Progenitor cell of endocrine pancreas (in vitro differentiated cells): ENCODE results near the gene RHBDL1. TPM values are rescaled to one million over a fixed set of nuclear protein-coding genes. Genes with fewer than 3 reads are reported as not detected.

Source experiments
- DNase-seq: peaks from one replicate; pipeline ENCODE4 v3.0.0; 2021; ENCODE audit warnings: low spot score; ENCODE audit not compliant: unreplicated experiment
- H3K27ac Mint-ChIP-seq: 2 replicates; pipeline ENCODE4 v1.8.0; 2021; ENCODE audit warnings: mild to moderate bottlenecking, moderate library complexity, mixed read lengths
- H3K27me3 Mint-ChIP-seq: 2 replicates; pipeline ENCODE4 v1.8.0; 2021; ENCODE audit warnings: mixed read lengths
- H3K36me3 Mint-ChIP-seq: 2 replicates; pipeline ENCODE4 v1.8.0; 2022; ENCODE audit warnings: mixed read lengths; ENCODE audit not compliant: insufficient read depth
- H3K4me1 Mint-ChIP-seq: 2 replicates; pipeline ENCODE4 v1.8.0; 2021; ENCODE audit warnings: low read depth, mixed read lengths
- H3K4me3 Mint-ChIP-seq: 2 replicates; pipeline ENCODE4 v1.8.0; 2021; ENCODE audit warnings: low read depth, mild to moderate bottlenecking, moderate library complexity, mixed read lengths
- H3K9me3 Mint-ChIP-seq: 2 replicates; pipeline ENCODE4 v1.8.0; 2021; ENCODE audit warnings: low read depth, mixed read lengths
- CTCF ChIP-seq: fragments of 200-600 bp; sonication (generic); IDR thresholded peaks from one replicate; pipeline ENCODE4 v1.5.0; 2021; ENCODE audit warnings: antibody characterized with exemption, mild to moderate bottlenecking; ENCODE audit not compliant: unreplicated experiment
- total RNA-seq: library from RNA; stranded (reverse); gene quantifications from 2 replicates; pipeline ENCODE4 v1.2.1, GENCODE V29; 2021

The RHBDL1 gene
- total RNA-seq, 1 donor from 2014 or later, result 5.2 TPM

- peak overlapping the region; percentile 54 for H3K27ac Mint-ChIP-seq
- peak; percentile 51 for TF ChIP-seq CTCF
Observed at GRCh38 chr16:715477-716199, 40.2 kb downstream of the RHBDL1 start.

GRCh38 chr16:716200-716568 is 40.7 kb downstream of the RHBDL1 start:
- Mint-ChIP-seq H3K27ac (peak overlapping the region; percentile 54), H3K36me3 (no peaks in the 10 kb centered on the region), H3K4me1 (peaks cover 12% of the 10 kb centered on the region), H3K27me3 (peaks cover 5% of the 10 kb centered on the region), H3K9me3 (no peaks in the 10 kb centered on the region), H3K4me3 (peak overlapping the region; percentile 74)
- peak; percentile 57 for DNase-seq
- no peak for TF ChIP-seq CTCF

More at GRCh38 chr16:715477-716199, 40.2 kb downstream of the RHBDL1 start:
- Mint-ChIP-seq H3K36me3 (no peaks in the 10 kb centered on the region), H3K27me3 (peaks cover 5% of the 10 kb centered on the region), H3K4me3 (peak overlapping the region; percentile 74), H3K4me1 (peaks cover 12% of the 10 kb centered on the region), H3K9me3 (no peaks in the 10 kb centered on the region)
- DNase-seq, result no peak

- Mint-ChIP-seq H3K36me3 (no peaks in the 10 kb centered on the region), H3K27ac (no peak overlapping the region), H3K27me3 (peaks cover 5% of the 10 kb centered on the region), H3K4me3 (peak overlapping the region; percentile 74), H3K4me1 (peaks cover 12% of the 10 kb centered on the region), H3K9me3 (no peaks in the 10 kb centered on the region)
- no peak for DNase-seq
- TF ChIP-seq CTCF, result no peak
Observed at GRCh38 chr16:716768-717325, 41.4 kb downstream of the RHBDL1 start.

GRCh38 chr16:717450-718245 is 42.2 kb downstream of the RHBDL1 start:
- Mint-ChIP-seq H3K27ac (no peak overlapping the region), H3K36me3 (no peaks in the 10 kb centered on the region), H3K27me3 (peaks cover 3% of the 10 kb centered on the region), H3K4me3 (no peak overlapping the region), H3K4me1 (peaks cover 12% of the 10 kb centered on the region), H3K9me3 (no peaks in the 10 kb centered on the region)
- DNase-seq, result no peak
- no peak for TF ChIP-seq CTCF

GRCh38 chr16:718389-718788 is 42.9 kb downstream of the RHBDL1 start:
- H3K27me3 Mint-ChIP-seq, result no peaks in the 10 kb centered on the region

More at GRCh38 chr16:718389-718788, 42.9 kb downstream of the RHBDL1 start:
- no peak for DNase-seq
- Mint-ChIP-seq H3K4me3 (no peak overlapping the region), H3K9me3 (no peaks in the 10 kb centered on the region), H3K27ac (no peak overlapping the region), H3K36me3 (no peaks in the 10 kb centered on the region), H3K4me1 (peaks cover 12% of the 10 kb centered on the region)
- no peak for TF ChIP-seq CTCF
